NCI-H2227 treated with DMSO at 0.1 percent for 48 hours (cell line): ENCODE measurements around the gene NTNG2.
"Not testable (repeated sequence)": the region's sequence is repeated elsewhere in the genome, so short reads cannot be mapped to it uniquely, and the experiment has no call there.

Source experiments
- DNase-seq: peaks from one replicate; lab custom pipeline; 2025; lab: John Stamatoyannopoulos, UW

Gene NTNG2

DNA sequence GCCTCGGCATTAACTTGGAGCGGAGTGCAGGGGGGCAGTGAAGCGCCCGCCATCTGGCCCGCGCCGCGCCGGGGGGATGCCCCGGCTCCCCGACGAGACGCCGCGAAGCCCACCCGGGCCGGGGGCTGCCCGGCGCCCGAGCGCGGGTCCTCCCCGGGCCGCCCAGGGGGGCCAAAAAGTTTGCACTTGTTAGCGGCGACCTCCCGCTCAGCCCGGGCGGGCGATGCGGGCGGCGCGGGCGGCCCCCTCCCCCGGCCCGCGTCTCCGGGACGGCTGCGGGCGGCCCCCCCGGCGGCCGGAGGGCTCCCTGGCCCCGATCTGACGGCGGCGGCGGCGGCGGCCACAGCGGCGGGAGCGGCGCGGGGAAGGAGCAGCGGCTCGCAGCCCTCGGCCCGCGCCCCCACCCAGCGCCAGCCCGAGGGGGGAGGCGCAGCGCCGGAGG lies at the start of gene NTNG2:
Gene NTNG2, plus strand, starts transcription at position 316 of the 442 bp plus-strand sequence. CDS start 4,774 bp downstream, outside the sequence.
- no peak for DNase-seq

- no peak for DNase-seq
These were observed 47.7 kb upstream of the NTNG2 start for GRCh38 chr9:132114102-132114707.

DNA sequence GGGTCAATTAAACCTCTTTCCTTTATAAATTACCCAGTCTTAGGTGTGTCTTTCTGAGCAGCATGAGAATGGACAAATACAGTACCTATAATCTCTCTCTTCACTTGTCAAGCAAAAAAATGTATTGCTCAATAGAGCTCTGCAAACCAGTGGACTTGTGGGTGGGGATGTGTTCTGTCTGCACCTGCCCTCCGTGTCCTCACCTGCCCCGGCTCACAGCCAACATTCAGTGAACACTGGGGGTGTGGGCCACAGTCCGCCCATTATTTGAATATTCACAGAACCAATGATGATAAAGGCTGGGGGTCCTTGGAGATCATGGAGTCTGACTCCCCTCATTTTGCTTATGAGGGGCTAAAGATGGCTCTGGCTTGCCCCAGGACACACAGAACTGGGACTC lies 45.3 kb upstream of the NTNG2 start:
- DNase-seq, result no peak

GRCh38 chr9:132117694-132118093 lies 44.2 kb upstream of the NTNG2 start:
- DNase-seq, result no peak

DNA sequence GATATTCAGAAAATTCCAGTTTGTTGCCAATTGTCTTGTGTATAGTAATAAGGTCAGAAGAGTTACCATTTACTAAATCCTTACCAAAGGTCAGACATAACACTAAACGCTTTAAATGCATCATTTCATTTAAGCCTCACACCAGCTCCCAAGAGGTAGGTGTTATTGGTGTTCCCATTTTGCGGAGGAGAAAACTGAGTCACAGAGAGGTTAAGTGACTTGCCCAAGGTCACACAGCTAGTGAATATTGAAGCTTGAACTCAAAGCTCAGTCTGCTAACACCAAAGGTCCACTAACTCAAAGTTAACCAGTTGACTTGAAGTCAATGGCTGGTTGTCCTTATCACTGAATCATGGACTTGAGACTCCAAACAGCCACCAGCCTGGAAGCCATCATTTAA lies 40.8 kb upstream of the NTNG2 start:
- no peak for DNase-seq

DNA sequence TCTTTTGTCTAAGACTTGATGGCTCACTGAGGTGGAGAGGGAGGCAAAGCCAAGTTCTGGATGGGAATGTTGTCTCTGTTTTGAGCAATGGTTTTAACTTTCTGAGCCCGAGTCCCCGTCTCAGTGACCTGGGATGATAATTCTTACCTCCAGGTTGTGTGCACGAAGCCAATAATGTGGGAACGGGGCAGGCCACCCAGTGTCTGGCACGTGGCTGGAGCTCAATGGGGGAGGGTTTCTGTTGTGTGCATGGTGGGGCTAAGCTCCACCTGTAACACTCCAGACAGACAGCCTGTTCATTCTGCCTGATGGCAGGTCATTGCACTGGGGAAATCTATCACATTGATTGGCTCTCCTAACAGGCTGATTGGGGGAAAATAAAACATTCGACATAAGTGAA lies 37.1 kb upstream of the NTNG2 start:
- no peak for DNase-seq

DNA sequence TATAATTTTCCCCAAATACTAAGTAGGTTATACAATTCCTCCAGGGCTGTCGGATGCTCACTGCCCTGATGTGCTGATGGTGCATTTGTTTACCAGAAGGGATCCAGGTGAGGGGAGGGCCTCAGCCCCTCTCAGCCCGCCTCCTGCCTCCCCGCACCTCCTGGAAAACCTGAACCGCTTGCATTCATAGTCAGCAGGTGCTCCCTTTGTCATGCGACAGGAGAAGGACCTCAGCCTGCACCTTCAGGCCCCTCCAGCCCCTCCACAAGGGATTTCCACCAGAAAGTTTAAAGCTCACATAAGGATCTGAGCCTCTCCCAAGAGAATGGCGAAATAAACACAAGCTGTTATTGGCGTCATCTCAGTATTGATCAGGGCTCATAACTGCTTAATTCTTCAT lies 36.5 kb upstream of the NTNG2 start:
- no peak for DNase-seq

DNA sequence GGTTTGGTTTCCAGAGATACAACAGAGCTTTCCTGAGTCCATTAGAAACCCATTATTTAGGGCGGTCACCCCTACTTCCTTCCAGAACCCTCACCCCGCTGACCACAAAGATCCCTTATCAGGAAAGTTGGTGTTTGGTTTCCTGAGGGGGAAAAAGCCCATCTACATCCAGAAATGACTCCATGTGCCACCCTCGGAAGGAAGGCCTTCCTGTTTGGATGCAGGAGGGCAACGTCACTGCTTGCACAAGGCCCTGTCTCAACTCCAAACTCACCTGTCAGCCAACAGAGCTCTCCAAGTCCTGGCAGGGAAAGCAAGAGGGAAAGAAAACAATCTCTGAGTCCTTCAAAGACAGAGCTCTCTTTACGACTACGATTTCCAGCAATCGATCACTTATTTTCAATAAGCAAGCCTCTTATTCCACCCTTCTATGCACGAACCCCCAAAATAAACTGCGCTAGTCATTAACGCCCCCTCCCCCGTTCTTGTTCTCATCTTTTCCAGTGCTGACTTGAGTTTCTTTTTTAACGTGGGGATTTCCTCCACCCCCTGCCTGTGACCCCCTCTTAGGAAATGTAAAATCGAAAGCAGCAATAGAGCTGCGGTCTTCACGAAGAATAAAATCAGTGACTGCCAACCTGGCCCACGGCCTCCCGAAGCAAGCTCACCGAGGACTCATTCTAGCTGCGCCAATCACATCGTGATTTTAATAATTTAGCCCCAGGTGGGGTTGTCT lies 35.7 kb upstream of the NTNG2 start:
- no peak for DNase-seq

- DNase-seq, result no peak
These were observed 35.1 kb upstream of the NTNG2 start for GRCh38 chr9:132126680-132127236.

GRCh38 chr9:132127888-132128534 lies 33.8 kb upstream of the NTNG2 start:
- peak; percentile 28 for DNase-seq

GRCh38 chr9:132129535-132129934 lies 32.3 kb upstream of the NTNG2 start:
- DNase-seq, result no peak

- DNase-seq, result not testable (repeated sequence)
These were observed 27.8 kb upstream of the NTNG2 start for GRCh38 chr9:132134085-132134484.

DNA sequence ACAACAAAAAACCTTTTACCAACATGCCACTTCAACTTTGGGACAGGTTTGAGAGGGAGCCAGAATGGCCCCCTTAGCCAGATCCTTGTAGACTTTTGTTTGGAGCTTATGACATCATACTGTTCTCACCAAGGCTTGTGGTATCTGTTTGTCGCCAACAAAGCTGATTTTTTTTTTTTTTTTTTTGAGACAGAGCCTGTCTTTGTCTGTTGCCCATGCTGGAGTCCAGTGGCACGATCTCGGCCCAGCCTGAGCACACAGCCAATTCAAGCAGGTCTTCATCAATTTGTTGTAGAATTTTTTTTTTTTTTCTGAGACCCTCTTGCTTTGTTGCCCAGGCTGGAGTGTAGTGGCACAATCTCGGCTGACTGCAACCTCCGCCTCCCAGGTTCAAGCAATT lies 26.4 kb upstream of the NTNG2 start:
- DNase-seq, result no peak

- DNase-seq, result no peak
These were observed 25.6 kb upstream of the NTNG2 start for GRCh38 chr9:132136151-132136780.

DNA sequence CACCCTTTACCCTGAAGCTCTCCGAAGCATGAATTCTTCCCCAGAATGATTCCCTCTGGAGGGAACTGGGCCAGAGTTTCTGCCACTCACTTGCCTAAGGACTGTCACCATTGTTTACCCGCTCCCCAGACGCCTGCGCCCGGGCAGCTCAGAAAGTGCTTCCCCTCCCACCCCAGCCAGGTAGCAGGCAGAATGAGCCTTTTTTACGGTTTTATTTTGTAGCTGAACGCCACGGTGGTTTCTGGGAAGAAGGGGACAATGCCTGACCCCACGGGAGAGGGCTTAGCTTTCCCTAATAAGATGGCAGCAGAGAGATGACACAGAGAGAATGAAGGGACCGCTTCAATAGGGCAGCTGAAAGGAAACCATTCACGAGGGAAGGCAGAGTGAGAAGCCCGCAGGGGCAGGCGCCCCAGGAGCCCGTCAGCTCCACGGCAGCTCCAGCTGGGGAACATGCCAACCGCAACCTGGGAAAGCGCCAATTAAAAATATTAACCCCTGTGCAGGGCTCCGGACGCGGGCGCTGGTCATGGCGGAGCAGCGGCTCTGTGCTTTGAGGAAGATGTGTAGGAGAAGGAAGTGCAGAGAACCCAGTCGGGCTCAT lies 20.4 kb upstream of the NTNG2 start:
- DNase-seq, result no peak

DNA sequence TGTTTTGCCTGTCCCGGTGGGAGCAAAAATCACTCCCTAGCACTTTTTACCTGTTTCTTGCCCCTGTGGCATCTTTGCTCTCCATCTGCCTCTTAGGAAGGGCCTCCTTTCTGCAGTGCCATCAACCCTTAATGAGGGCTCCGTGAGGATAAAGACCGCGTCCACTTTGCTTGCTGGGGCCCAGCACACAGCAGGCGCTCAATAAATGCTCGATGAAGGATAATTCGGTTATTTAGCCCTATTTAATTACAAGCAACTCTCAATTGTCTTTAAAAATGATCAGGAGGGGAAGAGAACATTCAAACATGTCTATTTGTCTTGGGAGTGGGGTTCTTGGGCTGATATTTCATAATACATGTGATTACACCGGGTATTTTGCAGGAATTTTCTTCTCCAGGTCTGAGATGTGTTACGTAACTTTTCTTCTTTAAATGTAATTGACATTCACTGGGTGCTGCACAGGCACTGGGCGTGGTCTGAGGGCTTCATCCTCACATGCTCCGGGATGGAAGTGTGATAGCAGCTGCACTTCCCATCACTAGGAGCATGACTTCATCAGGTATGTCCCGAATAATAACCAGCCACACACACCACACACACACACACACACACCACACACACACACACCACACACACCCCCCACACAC lies 19.8 kb upstream of the NTNG2 start:
- no peak for DNase-seq

GRCh38 chr9:132142924-132143323 lies 18.9 kb upstream of the NTNG2 start:
- no peak for DNase-seq

DNA sequence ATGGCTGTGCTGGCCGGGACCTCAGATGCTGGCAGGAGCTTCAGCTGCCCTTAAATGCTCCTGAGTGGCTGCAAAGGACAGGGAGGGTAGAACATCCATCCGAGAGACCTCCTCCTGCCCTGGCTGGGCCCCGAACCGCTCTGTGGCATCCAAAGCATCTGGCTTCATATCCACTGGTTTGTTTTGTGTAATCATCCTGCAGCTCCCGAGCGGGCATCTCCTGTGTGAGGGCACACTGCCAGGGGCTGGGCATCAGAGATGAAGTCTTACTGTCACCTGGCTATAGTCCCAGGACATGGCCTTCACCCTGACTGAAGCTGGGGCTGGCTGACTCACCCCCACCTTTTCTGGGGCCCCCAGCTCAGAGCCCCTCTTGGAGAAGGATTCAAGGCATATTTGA lies 18.5 kb upstream of the NTNG2 start:
- no peak for DNase-seq

GRCh38 chr9:132144708-132145365 lies 17.0 kb upstream of the NTNG2 start:
- no peak for DNase-seq

- DNase-seq, result no peak
These were observed 15.8 kb upstream of the NTNG2 start for GRCh38 chr9:132146039-132146438.

DNA sequence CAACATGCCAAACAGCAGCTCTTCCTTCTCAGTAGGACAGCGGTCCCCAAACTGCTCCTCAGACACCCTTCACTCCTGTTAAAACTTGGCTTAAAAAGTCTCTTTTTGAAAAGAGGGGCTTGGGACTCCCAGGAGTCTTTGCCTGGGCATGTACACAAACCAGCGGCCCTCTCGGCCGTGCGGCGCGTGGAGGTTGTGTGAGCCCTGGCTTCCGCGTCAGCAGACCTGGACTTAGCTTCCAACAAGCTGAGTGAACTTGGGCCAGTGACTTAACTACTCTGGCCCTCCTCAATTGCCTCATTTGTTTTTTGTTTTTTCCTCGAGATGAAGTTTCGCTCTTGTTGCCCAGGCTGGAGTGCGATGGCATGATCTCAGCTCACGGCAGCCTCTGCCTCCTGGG lies 15.3 kb upstream of the NTNG2 start:
- no peak for DNase-seq
